Type B pancreatic cell (in vitro differentiated cells): Measurements from ENCODE around the gene EVA1A. TPM values are rescaled to one million over a fixed set of nuclear protein-coding genes. Genes with fewer than 3 reads are reported as not detected.

Source experiments
- DNase-seq: peaks from one replicate; pipeline ENCODE4 v3.0.0; 2021; ENCODE audit warnings: mixed read lengths; ENCODE audit not compliant: unreplicated experiment; ENCODE audit errors: extremely low spot score
- H3K27ac Mint-ChIP-seq: 2 replicates; pipeline ENCODE4 v1.8.0; 2021; ENCODE audit warnings: mild to moderate bottlenecking, mixed read lengths
- H3K27me3 Mint-ChIP-seq: 2 replicates; pipeline ENCODE4 v1.8.0; 2021; ENCODE audit warnings: mixed read lengths
- H3K36me3 Mint-ChIP-seq: 2 replicates; pipeline ENCODE4 v1.8.0; 2021; ENCODE audit warnings: mixed read lengths
- H3K4me1 Mint-ChIP-seq: one replicate; pipeline ENCODE4 v1.8.0; 2021; ENCODE audit warnings: mixed read lengths; ENCODE audit not compliant: unreplicated experiment
- H3K4me3 Mint-ChIP-seq: 2 replicates; pipeline ENCODE4 v1.8.0; 2021; ENCODE audit warnings: mild to moderate bottlenecking, mixed read lengths
- H3K9me3 Mint-ChIP-seq: 2 replicates; pipeline ENCODE4 v1.8.0; 2021; ENCODE audit warnings: mixed read lengths
- CTCF ChIP-seq: fragments of 200-600 bp; sonication (generic); conservative IDR thresholded peaks from 2 replicates; pipeline ENCODE4 v1.5.0; 2021; ENCODE audit warnings: antibody characterized with exemption, mild to moderate bottlenecking
- total RNA-seq: library from RNA; stranded (reverse); gene quantifications from 2 replicates; pipeline ENCODE4 v1.2.1, GENCODE V29; 2021; ENCODE audit warnings: low replicate concordance

Gene EVA1A
- total RNA-seq, 1 donor from 2014 or later = 13.5 TPM

DNA sequence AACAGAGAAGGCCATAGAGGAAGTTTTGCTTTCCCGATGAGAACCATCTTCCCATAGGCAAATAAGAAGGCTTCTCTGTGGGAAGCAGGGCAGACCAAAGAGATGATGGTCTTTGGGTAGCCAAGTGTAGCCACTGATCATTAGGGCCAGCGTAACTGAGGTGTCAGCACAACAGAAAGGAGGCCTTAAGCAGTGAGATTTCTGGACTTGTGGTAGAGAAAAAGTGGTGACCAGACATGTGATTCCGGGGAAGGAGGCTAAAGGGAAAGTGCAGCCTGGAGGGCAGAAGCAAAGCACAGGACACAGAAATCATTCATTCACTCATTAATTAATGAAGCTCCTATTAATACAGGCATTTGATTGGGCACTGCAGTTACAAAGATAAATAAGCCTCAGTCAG is 15.4 kb downstream of the EVA1A start:
- Mint-ChIP-seq H3K9me3 (peaks cover 11% of the 10 kb centered on the region), H3K36me3 (peaks cover 16% of the 10 kb centered on the region), H3K27ac (no peak overlapping the region), H3K4me3 (no peak overlapping the region), H3K27me3 (peaks cover 3% of the 10 kb centered on the region), H3K4me1 (peaks cover 14% of the 10 kb centered on the region)
- DNase-seq = no peak
- TF ChIP-seq CTCF = no peak

DNA sequence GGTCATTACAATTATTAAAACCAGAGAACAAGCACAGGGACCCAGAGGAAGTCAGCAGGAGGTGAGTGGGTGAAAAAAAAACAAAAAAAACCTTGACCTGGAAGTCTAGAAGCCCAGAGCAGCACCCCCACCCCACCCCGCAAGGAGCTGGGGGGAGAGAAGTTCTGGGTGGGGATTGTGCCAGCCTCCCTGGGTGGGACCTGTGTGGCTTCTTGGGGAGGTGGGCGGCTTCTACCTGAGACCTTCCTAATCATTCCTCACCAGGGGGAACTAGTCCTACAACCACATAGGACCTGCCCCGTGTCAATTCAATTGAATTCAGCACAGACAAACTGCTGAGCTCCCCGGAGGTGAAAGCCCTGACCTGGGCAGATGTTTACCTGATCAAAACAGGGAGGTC is 17.3 kb downstream of the EVA1A start:
- Mint-ChIP-seq H3K27me3 (peaks cover 3% of the 10 kb centered on the region), H3K27ac (no peak overlapping the region), H3K4me1 (peaks cover 12% of the 10 kb centered on the region), H3K36me3 (peaks cover 15% of the 10 kb centered on the region), H3K9me3 (peaks cover 11% of the 10 kb centered on the region), H3K4me3 (no peak overlapping the region)
- no peak for DNase-seq
- TF ChIP-seq CTCF = no peak

GRCh38 chr2:75541430-75541829 is 19.3 kb downstream of the EVA1A start:
- Mint-ChIP-seq H3K4me1 (peaks cover 4% of the 10 kb centered on the region), H3K27ac (no peak overlapping the region), H3K4me3 (no peak overlapping the region), H3K9me3 (peaks cover 11% of the 10 kb centered on the region), H3K36me3 (peaks cover 13% of the 10 kb centered on the region), H3K27me3 (no peaks in the 10 kb centered on the region)
- no peak for DNase-seq
- no peak for TF ChIP-seq CTCF

DNA sequence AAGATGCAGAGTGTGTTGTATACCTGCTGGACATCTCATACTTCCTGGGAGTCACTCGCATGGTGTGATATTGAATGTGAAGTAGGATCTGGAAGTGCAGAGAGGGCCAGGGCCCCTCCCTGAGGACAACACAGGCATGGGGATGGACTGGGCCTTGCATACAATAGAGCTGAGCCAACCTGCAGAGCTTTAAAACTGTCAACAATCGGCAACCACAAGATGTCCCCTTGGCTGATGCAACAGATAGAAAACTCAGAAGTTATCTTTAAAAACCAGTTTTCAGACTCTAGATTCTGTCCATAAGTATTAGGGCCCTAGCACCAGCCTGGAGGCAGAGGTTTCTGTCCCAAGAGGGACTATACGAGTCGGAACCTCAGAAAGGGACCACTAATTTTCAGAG is 19.7 kb downstream of the EVA1A start:
- peaks cover 13% of the 10 kb centered on the region for H3K36me3 Mint-ChIP-seq
- TF ChIP-seq CTCF = no peak
- H3K9me3 Mint-ChIP-seq = peaks cover 11% of the 10 kb centered on the region
- H3K27ac Mint-ChIP-seq = no peak overlapping the region
- H3K4me1 Mint-ChIP-seq = peaks cover 4% of the 10 kb centered on the region
- H3K27me3 Mint-ChIP-seq = no peaks in the 10 kb centered on the region
- H3K4me3 Mint-ChIP-seq = no peak overlapping the region
- DNase-seq = no peak

GRCh38 chr2:75539955-75540716 is 20.6 kb downstream of the EVA1A start:
- no peaks in the 10 kb centered on the region for H3K27me3 Mint-ChIP-seq
- peaks cover 11% of the 10 kb centered on the region for H3K9me3 Mint-ChIP-seq
- no peak for DNase-seq
- peaks cover 4% of the 10 kb centered on the region for H3K4me1 Mint-ChIP-seq
- H3K36me3 Mint-ChIP-seq = peaks cover 13% of the 10 kb centered on the region
- no peak for TF ChIP-seq CTCF
- no peak overlapping the region for H3K27ac Mint-ChIP-seq
- H3K4me3 Mint-ChIP-seq = no peak overlapping the region
